ENCODE results near the gene ZNF771. TPM values are rescaled to one million over a fixed set of nuclear protein-coding genes. Genes with fewer than 3 reads are reported as not detected.

The ZNF771 gene
- total RNA-seq, 3 donors from 2014 or later (not counting 1 experiment from before 2014, with no cell fraction given), result 0.70 to 1.4 (median 1.4) TPM

DNA sequence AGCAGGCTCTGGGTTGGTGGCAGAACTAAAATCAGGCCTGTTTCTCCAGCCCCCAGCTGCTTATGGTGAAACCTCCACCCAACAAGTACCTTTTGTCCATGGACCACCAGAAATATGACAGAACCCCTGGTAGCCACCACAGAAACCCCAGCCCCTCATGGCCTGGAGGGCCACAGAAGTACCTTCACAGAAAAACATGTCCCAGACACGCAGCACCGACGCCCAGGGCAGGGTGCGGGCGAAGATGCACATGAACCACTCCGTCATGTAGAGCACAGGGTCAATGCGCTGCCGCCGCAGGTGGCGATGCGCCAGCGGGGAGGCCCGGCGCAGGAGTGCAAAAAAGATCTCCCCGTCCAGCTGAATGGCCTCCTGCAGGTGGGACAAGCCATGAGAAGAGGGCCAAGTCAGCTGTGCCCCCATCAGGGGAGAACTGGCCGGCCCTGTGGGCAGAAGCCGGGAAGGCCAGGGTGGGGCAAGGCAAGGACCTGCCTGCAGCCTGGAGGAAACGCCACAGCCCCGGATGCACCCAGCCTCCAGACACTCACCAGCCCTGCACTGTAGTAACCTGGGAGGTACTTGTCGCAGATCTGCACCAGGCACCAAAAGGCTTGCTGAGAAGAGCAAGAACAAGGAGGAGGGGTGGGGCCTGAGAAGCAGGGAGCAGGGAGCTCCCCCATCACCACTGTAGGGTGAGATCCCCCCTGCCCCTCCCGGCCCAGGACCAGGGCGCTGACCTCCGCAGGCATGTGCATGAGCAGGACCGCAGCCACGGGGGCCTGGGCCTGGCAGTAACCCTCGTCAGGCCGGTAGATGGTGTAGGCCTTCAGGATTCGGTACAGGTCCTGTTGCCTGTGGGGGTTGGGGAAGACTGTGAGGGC lies 48.2 kb upstream of the ZNF771 start:
- ATAC-seq (no peak), DNase-seq (no peak)
- Histone ChIP-seq H3K4me3 (ENCODE audit: low read length) (no peak overlapping the region), H3K27me3 (ENCODE audit: control insufficient read depth, insufficient read depth, low read length) (no peaks in the 10 kb centered on the region), H3K36me3 (ENCODE audit: control insufficient read depth, insufficient read depth, low read length) (peaks cover 32% of the 10 kb centered on the region), H3K27ac (ENCODE audit: low read length) (no peak overlapping the region), H3K9me3 (ENCODE audit: control insufficient read depth, insufficient read depth, low read length) (no peaks in the 10 kb centered on the region), H3K4me1 (ENCODE audit: control insufficient read depth, insufficient read depth, low read length) (peaks cover 22% of the 10 kb centered on the region)
- Mint-ChIP-seq H3K4me3 (no peak overlapping the region), H3K9me3 (no peaks in the 10 kb centered on the region), H3K27me3 (ENCODE audit: low read depth in 2 of 2) (no peaks in the 10 kb centered on the region), H3K27ac (no peak overlapping the region), H3K4me1 (peaks cover 36 to 44% of the 10 kb centered on the region in 2 donors), H3K36me3 (peaks cover 15% of the 10 kb centered on the region)
- 97% methylated on average over 28 of the region's 28 CpGs for WGBS (ENCODE audit: insufficient coverage)
- TF ChIP-seq CTCF (IDR thresholded peaks at IDR 0.05), result no peak
- intact Hi-C loops (cut with micrococcal nuclease), result no loop called here

GRCh38 chr16:30359871-30360170 lies 47.6 kb upstream of the ZNF771 start:
- Histone ChIP-seq H3K27ac (ENCODE audit: low read length) (no peak overlapping the region), H3K36me3 (ENCODE audit: control insufficient read depth, insufficient read depth, low read length) (peaks cover 35% of the 10 kb centered on the region), H3K27me3 (ENCODE audit: control insufficient read depth, insufficient read depth, low read length) (no peaks in the 10 kb centered on the region), H3K9me3 (ENCODE audit: control insufficient read depth, insufficient read depth, low read length) (no peaks in the 10 kb centered on the region), H3K4me1 (ENCODE audit: control insufficient read depth, insufficient read depth, low read length) (peaks cover 16% of the 10 kb centered on the region), H3K4me3 (ENCODE audit: low read length) (no peak overlapping the region)
- ATAC-seq, result no peak
- no peak overlapping the region for H3K4me3 Mint-ChIP-seq
- no peaks in the 10 kb centered on the region for H3K27me3 Mint-ChIP-seq (ENCODE audit: low read depth in 2 of 2)
- TF ChIP-seq CTCF (IDR thresholded peaks at IDR 0.05), result no peak
- peak overlapping the region in 1 of 2 donors; percentile 8 for H3K27ac Mint-ChIP-seq
- H3K36me3 Mint-ChIP-seq, result peaks cover 15% of the 10 kb centered on the region
- no peaks in the 10 kb centered on the region for H3K9me3 Mint-ChIP-seq
- intact Hi-C loops (cut with micrococcal nuclease), result no loop called here
- 97% methylated on average over 6 of the region's 6 CpGs for WGBS (ENCODE audit: insufficient coverage)
- no peak for DNase-seq
- H3K4me1 Mint-ChIP-seq, result peaks cover 32 to 39% of the 10 kb centered on the region in 2 donors

DNA sequence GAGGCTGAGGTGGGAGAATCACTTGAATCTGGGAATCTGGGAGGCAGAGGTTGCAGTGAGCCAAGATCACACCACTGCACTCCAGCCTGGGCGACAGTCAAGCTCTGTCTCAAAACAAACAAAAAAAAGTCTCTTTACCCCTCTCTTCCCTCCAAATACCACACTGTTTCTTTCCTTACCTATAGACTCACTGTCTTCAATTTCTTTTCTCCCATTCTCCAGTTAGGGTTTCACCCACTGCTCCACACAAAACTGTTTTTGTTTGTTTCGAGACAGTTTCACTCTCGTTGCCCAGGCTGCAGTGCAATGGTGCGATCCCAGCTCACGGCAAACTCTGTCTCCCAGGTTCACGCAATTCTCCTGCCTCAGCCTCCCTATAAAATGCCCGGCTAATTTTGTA lies 46.2 kb upstream of the ZNF771 start:
- no peak overlapping the region for H3K4me3 ChIP-seq (ENCODE audit: low read length)
- no peaks in the 10 kb centered on the region for H3K9me3 Mint-ChIP-seq
- peaks cover 7% of the 10 kb centered on the region for H3K4me1 ChIP-seq (ENCODE audit: control insufficient read depth, insufficient read depth, low read length)
- DNase-seq (no peak), ATAC-seq (no peak)
- WGBS (ENCODE audit: insufficient coverage), result 97% methylated on average over 7 of the region's 7 CpGs
- no peaks in the 10 kb centered on the region for H3K27me3 ChIP-seq (ENCODE audit: control insufficient read depth, insufficient read depth, low read length)
- peaks cover 44% of the 10 kb centered on the region for H3K36me3 ChIP-seq (ENCODE audit: control insufficient read depth, insufficient read depth, low read length)
- H3K27ac Mint-ChIP-seq, result peak overlapping the region in 1 of 2 donors; percentile 8
- no peaks in the 10 kb centered on the region for H3K27me3 Mint-ChIP-seq (ENCODE audit: low read depth in 2 of 2)
- H3K27ac ChIP-seq (ENCODE audit: low read length), result no peak overlapping the region
- H3K4me1 Mint-ChIP-seq, result peaks cover 27 to 35% of the 10 kb centered on the region in 2 donors
- H3K36me3 Mint-ChIP-seq, result peaks cover 15% of the 10 kb centered on the region
- no peak for TF ChIP-seq CTCF (IDR thresholded peaks at IDR 0.05)
- H3K4me3 Mint-ChIP-seq, result no peak overlapping the region
- intact Hi-C loops (cut with micrococcal nuclease), result no loop called here
- no peaks in the 10 kb centered on the region for H3K9me3 ChIP-seq (ENCODE audit: control insufficient read depth, insufficient read depth, low read length)
